ENCODE measurements around the gene ZNF514. TPM values are rescaled to one million over a fixed set of nuclear protein-coding genes. Genes with fewer than 3 reads are reported as not detected.

Gene ZNF514
- total RNA-seq, 1 experiment from 2014 or later, result 20.0 TPM

- 0 out of 2 replicates have a peak, but pooled peaks cover 5% of the 10 kb centered on the region for H3K9me3 ChIP-seq
- peak; percentile 97 to 98 for DNase-seq
- CTCF ChIA-PET, result interaction anchor here (0.6 to 1.2 kb wide), 3 partner anchors 44 to 90 kb away, joined by 3 to 7 read pairs (median 3); partner anchors contain the start of gene MRPS5
- intact Hi-C loops (cut with micrococcal nuclease; ENCODE audit: unreplicated experiment), result loop anchor here (1.0 to 2.0 kb wide), 3 partner anchors 41 to 89 kb away; partner anchors contain the start of gene ZNF892
- 0 out of 2 replicates have a peak, but pooled peaks cover 3% of the 10 kb centered on the region for H3K4me1 ChIP-seq
- no peaks in the 10 kb centered on the region for H3K27me3 ChIP-seq (replicated peaks; ENCODE audit: control insufficient read depth, insufficient read depth, low read length)
- H3K36me3 ChIP-seq (ENCODE audit: control insufficient read depth, insufficient read depth, low read length), result no peaks in the 10 kb centered on the region
- peak within 1 kb of the TSS; percentile 89 for H3K4me3 ChIP-seq (ENCODE audit: low read depth, low read length)
- no TSS peak for BruUV-seq (replicated peaks)
- Mint-ChIP-seq H3K36me3 (ENCODE audit: insufficient read depth, unreplicated experiment) (peaks cover 10% of the 10 kb centered on the region), H3K4me1 (ENCODE audit: low read depth, unreplicated experiment) (peaks cover 7% of the 10 kb centered on the region), H3K9me3 (ENCODE audit: unreplicated experiment) (no peaks in the 10 kb centered on the region), H3K4me3 (ENCODE audit: unreplicated experiment) (peak within 1 kb of the TSS; percentile 95), H3K27me3 (ENCODE audit: insufficient read depth, unreplicated experiment) (no peaks in the 10 kb centered on the region), H3K27ac (ENCODE audit: unreplicated experiment) (peak within 1 kb of the TSS; percentile 97)
- POLR2A ChIA-PET, result interaction anchor here (1.0 kb wide), 1 partner anchor 43 kb away, joined by 4 read pairs; no protein-coding TSS in a partner anchor
- no peak for TF ChIP-seq CTCF (IDR thresholded peaks at IDR 0.05; ENCODE audit: insufficient read depth in 1 of 2, low read depth in 1 of 2, low read length in 1 of 2, severe bottlenecking in 1 of 2, unreplicated experiment in 1 of 2)
Observed at GRCh38 chr2:95165371-95166064, 5.9 kb upstream of the ZNF514 start, which contains the start of gene ZNF2. ZNF2 (plus strand) TSS chr2:95165809; CDS start chr2:95176227, 10,418 bp downstream.

GRCh38 chr2:95165030-95165370 lies 5.4 kb upstream of the ZNF514 start:
- Mint-ChIP-seq H3K27ac (ENCODE audit: unreplicated experiment) (peak overlapping the region; percentile 97), H3K4me1 (ENCODE audit: low read depth, unreplicated experiment) (peaks cover 7% of the 10 kb centered on the region), H3K9me3 (ENCODE audit: unreplicated experiment) (no peaks in the 10 kb centered on the region), H3K27me3 (ENCODE audit: insufficient read depth, unreplicated experiment) (no peaks in the 10 kb centered on the region), H3K36me3 (ENCODE audit: insufficient read depth, unreplicated experiment) (peaks cover 10% of the 10 kb centered on the region), H3K4me3 (ENCODE audit: unreplicated experiment) (peak overlapping the region; percentile 95)
- no peak for TF ChIP-seq CTCF (IDR thresholded peaks at IDR 0.05; ENCODE audit: insufficient read depth in 1 of 2, low read depth in 1 of 2, low read length in 1 of 2, severe bottlenecking in 1 of 2, unreplicated experiment in 1 of 2)
- Histone ChIP-seq H3K4me1 (0 out of 2 replicates have a peak, but pooled peaks cover 3% of the 10 kb centered on the region), H3K27me3 (replicated peaks; ENCODE audit: control insufficient read depth, insufficient read depth, low read length) (no peaks in the 10 kb centered on the region), H3K36me3 (ENCODE audit: control insufficient read depth, insufficient read depth, low read length) (no peaks in the 10 kb centered on the region), H3K4me3 (ENCODE audit: low read depth, low read length) (peak overlapping the region; percentile 89), H3K9me3 (0 out of 2 replicates have a peak, but pooled peaks cover 5% of the 10 kb centered on the region)
- DNase-seq, result no peak
- intact Hi-C loops (cut with micrococcal nuclease; ENCODE audit: unreplicated experiment), result loop anchor here (1.0 to 2.0 kb wide), 3 partner anchors 42 to 88 kb away; partner anchors contain the start of gene ZNF892
- ChIA-PET CTCF (interaction anchor here (0.6 to 1.2 kb wide), 3 partner anchors 44 to 89 kb away, joined by 3 to 7 read pairs (median 3); partner anchors contain the start of gene MRPS5), POLR2A (interaction anchor here (1.0 kb wide), 1 partner anchor 43 kb away, joined by 4 read pairs; no protein-coding TSS in a partner anchor)
- BruUV-seq (replicated peaks), result TSS peak; percentile 89

GRCh38 chr2:95158891-95159619 lies 593 bp downstream of the ZNF514 start:
- H3K4me3 Mint-ChIP-seq (ENCODE audit: unreplicated experiment), result peak overlapping the region; percentile 85
- H3K4me1 Mint-ChIP-seq (ENCODE audit: low read depth, unreplicated experiment), result peaks cover 8% of the 10 kb centered on the region
- intact Hi-C loops (cut with micrococcal nuclease; ENCODE audit: unreplicated experiment), result loop anchor here (1.0 kb wide), 1 partner anchor 37 kb away; no protein-coding TSS in a partner anchor
- BruUV-seq (replicated peaks), result no TSS peak
- no peaks in the 10 kb centered on the region; the same call in 1 of the 2 replicates for H3K36me3 ChIP-seq (ENCODE audit: control insufficient read depth, insufficient read depth, low read length)
- H3K27ac Mint-ChIP-seq (ENCODE audit: unreplicated experiment), result no peak overlapping the region
- H3K27me3 Mint-ChIP-seq (ENCODE audit: insufficient read depth, unreplicated experiment), result no peaks in the 10 kb centered on the region
- H3K9me3 ChIP-seq, result 0 out of 2 replicates have a peak, but pooled peaks cover 8% of the 10 kb centered on the region
- 0 out of 2 replicates have a peak, but pooled peaks cover 6% of the 10 kb centered on the region for H3K4me1 ChIP-seq
- peaks cover 16% of the 10 kb centered on the region for H3K36me3 Mint-ChIP-seq (ENCODE audit: insufficient read depth, unreplicated experiment)
- H3K4me3 ChIP-seq (ENCODE audit: low read depth, low read length), result peak overlapping the region; percentile 76
- H3K27me3 ChIP-seq (replicated peaks; ENCODE audit: control insufficient read depth, insufficient read depth, low read length), result no peaks in the 10 kb centered on the region
- peak; percentile 54 to 57 for DNase-seq
- TF ChIP-seq CTCF (IDR thresholded peaks at IDR 0.05; ENCODE audit: insufficient read depth in 1 of 2, low read depth in 1 of 2, low read length in 1 of 2, severe bottlenecking in 1 of 2, unreplicated experiment in 1 of 2), result no peak
- ChIA-PET CTCF (interaction anchor here (1.0 kb wide), 1 partner anchor 73 kb away, joined by 3 read pairs; no protein-coding TSS in a partner anchor), POLR2A (no interaction called here)
- no peaks in the 10 kb centered on the region for H3K9me3 Mint-ChIP-seq (ENCODE audit: unreplicated experiment)

Measured in Caco-2 (cell line).